HG03097 (cell line): Measurements from ENCODE around the gene PLA2G12A.
A peak's percentile ranks its signal among the peaks of the same experiment; 100 is the strongest.

Experiments used
- ATAC-seq: cut with Tn5 transposase; IDR thresholded peaks from one replicate; pipeline ENCODE4 v1.9.1; 2021; ENCODE audit not compliant: unreplicated experiment, low FRiP score

Gene PLA2G12A

DNA sequence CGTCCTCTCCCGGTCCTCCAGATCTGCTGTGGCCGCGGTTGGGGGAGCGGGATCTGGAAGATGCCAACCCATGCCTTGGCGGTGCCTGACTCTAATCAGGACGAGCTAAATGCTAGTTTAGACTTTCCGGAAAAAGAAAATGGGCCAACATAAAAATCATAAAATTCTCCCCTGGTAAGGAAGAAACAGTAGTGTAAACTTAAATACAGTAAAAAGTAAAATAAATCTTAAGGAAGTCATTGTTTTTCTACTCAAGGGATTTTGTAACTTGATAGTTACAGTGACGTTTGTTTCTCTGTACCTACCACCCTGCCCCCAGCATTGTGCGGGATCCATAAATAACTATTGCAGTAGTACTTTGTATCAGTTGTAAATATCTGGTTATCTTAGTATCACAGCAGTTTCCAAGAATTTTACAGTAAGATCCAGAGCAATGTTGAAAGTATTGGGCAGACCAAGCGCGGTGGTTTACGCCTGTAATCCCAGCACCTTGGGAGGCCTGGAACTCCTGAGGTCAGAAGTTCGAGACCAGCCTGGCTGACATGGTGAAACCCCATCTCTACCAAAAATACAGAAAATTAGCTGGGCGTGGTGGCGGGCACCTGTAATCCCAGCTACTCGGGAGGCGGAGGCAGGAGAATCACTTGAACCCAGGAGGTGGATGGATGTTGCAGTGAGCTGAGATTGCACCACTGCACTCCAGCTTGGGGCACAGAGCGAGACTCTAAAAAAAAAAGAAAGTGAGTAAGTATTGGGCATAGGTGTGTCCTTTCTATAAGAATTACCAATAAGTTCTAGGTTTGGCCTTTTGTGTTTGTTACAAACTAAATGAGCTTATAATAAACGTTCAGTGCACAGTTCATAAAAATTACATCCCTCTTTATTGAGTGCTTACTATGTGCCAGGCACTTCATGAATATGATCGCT, 1.0 kb upstream of the PLA2G12A start:
- no peak for ATAC-seq

DNA sequence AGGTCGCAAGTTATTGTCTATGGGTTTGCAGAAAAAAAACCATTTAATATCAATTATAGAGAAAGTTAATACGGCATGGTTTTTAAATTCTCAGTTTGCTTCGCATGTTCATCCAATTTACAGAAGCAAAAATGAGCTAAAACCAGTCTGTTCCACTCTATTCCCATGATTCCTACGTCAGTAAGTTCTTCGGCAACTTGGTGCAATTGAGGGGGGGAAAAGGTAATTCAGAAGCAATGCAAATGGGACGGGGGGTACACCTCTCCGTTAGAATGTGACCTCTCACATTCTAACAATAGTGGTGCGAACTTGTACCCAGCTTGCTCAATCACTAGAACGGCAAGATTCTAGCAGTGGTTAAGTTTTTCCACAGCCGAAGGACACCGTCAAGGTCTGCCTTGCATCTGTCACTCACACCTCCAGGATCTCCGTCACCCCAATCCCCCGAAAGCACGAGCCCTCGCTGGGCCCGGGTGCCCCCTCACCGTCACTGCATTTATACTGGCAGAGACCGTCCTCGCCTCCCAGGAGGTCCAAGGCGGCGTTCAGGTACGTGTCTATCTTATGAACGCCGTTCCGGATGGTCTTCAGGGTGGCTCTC, 653 bp downstream of the PLA2G12A start:
- no peak for ATAC-seq

DNA sequence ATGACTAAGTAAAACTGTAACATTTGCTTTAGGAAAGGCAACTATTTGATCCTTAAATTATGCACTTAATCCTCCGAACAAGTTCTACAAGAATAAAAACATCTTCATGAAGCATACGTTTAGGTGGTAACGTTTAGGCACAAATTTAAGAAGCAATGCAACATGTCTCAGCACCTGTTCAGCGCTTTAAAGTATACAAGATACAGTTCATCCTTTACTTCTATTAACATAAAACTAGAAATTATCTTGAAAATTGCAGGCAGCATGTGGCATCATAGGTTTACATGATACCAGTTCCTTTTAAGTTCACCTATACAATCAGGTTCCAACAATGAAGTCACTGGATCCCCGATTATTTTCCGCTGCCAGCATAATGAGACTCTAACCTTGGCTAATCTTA, 1.5 kb downstream of the PLA2G12A start:
- ATAC-seq = no peak

DNA sequence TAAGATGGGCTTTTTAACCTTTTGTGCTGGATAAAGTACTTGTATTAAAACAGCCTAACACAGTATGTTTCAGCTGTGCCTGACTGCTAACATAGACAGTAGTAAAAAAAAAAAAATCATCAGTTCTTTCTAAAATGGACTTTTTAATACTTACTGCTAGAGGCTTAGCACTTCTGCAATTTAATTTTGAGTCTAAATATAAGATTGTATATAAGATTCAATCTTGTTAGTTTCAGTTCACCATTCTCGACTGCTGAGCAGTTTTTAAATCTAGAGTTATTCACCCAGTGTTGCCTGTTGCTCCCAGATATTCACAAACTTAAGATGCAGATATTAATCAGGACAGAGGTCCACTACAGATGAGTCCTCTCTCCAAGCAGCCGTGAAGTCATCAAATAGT, 6.8 kb downstream of the PLA2G12A start:
- ATAC-seq = no peak

DNA sequence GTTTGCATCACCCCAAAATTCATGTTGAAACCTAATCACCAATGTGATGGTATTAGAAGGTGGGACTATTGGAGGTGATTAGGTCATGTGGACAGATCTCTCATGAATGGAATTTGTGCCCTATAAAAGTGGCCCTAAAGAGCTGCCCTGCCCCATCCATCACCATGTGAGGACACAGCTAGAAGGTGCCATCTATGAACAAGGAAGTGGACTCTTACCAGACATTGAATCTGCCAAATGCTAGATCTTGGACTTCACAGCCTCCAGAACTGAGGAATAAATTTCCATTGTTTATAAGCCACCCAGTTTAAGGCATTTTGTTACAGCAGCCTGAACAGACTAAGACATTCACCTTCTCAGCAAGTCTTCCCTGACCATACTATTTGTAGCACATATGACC, 7.5 kb downstream of the PLA2G12A start:
- no peak for ATAC-seq

DNA sequence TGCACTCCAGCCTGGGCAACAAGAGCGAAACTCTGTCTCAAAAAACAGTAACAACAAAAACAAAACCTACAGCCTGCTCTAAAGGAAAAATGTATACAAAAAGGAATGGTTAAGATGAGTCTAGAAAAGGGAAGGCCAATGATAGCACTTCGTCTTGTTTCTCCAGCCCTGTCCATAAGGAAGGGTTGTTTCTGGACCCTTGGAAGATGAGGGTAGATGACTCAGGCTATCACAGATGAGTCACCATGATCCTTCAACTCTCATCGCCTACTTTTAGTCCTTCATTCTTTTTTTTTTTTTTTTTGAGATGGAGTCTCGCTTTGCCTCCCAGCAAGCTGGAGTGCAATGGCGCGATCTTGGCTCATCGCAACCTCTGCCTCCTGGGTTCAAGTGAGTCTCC, 8.8 kb downstream of the PLA2G12A start:
- no peak for ATAC-seq

DNA sequence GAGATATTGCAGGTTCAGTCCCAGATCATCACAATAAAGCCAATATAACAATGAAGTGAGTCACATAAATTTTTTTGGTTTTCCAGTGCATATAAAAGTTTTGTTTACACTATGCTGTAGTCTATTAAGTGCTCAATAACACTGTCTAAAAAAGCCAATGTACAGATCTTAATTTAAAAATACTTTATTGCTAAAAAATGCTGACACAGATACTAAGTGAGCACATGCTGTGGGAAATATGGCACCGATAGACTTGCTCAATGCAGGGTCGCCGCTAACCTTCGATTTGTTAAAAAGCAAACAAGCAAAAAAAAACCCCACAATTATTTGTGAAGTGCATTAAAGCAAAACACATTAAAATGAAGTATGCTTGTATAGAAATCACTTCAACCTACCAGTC, 10.3 kb downstream of the PLA2G12A start:
- ATAC-seq = no peak

DNA sequence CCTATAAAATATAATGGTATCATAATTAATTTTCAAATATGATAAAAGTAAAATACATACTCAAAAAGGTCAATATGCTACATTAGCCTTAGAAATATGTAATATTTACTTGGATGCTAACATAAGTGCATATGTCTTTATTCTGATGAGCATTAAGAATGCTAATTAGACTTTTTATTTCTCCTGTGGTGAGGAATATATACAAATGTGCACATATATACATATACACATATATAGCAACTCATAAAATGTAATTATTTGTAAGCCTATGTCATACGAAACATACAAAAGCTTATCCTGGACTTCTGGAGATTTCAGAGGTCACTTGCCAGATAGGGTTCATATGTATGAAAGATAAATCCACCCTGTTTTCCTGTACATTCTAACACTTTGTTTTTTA, 11.1 kb downstream of the PLA2G12A start:
- ATAC-seq = no peak

DNA sequence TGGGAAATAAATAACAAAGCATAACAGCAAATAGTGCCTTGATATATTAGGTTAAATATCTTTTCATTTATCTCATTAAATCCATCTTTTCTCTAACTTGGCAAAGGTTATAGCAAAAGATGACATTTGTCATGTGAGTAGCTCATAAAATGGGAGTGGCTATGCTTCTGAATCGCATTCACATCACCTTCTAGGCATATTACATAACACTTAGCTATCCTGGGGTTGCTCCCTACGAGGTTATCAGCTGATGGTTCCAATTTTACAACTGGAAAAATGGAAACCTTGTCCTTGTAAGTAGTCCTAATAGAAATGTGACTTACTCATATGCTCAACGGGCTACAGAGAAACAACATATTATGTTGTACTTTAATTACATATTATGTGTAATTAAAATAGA, 16.4 kb downstream of the PLA2G12A start:
- no peak for ATAC-seq

DNA sequence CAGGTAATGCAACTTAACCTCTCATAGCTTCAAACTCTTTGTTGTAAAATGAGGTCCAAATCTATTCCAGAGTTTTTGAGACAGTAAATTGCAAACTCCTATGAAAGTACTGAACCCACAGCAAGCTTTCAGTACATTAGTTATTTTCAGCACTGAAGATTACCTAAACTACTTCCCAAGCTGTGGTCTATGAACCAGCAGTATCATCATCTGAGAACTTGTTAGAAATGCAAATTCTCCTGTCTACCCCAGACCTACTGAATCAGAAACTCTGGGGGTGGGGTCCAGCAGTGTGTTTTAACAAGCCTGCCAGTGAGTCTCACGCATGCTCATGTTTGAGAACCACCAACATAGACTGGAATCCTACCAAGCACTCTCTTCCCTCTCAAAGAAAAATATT, 20.9 kb downstream of the PLA2G12A start:
- no peak for ATAC-seq

DNA sequence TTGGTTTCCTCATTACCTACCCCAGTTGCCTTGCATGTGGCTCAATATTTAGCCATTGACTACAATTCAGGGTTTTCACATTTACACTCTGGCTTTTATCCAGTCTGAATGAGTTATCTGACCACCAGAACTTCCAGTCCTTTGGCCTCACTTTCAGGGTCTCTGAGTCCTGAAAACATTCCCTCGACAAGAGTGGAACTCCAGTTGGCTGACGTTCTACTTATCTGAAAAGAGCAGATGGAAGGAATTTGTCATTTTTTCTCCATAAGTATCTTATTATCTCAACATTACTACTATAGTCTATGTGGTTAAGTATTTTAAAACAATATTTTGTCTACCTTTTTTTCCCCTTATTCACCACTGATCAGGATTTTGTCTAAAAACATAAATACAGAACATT, 21.4 kb downstream of the PLA2G12A start:
- no peak for ATAC-seq

DNA sequence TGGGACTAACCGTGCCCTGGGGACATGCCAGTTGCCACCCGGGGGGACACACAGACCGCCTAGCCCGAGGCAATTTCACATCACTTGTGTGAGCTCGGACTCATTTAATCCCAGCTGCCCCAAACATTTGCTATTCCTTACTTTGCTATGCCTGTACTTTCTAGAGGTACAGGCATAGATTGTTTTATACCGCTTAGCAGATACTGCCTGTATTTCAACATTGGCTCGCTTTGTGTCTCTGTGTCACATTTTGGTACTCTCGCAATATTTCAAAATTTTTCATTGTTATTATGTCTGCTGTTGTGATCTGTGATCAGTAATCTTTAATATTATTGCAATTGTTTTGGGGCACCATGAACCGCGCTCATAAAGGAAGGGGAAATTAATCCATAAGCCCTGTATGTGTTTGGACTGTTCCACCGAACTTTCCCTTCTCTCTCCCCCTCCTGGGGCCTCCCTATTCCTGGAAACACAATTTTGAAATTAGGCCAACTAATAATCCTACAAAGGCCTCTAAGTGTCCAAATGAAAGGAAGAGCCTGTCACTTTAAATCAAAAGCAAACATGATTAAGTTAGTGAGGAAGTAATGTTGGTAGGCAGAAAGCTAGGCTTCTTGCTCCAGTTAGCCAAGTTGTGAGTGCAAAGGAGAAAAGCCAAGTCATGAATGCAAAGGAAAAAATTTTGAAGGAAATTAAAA, 26.1 kb downstream of the PLA2G12A start:
- no peak for ATAC-seq

DNA sequence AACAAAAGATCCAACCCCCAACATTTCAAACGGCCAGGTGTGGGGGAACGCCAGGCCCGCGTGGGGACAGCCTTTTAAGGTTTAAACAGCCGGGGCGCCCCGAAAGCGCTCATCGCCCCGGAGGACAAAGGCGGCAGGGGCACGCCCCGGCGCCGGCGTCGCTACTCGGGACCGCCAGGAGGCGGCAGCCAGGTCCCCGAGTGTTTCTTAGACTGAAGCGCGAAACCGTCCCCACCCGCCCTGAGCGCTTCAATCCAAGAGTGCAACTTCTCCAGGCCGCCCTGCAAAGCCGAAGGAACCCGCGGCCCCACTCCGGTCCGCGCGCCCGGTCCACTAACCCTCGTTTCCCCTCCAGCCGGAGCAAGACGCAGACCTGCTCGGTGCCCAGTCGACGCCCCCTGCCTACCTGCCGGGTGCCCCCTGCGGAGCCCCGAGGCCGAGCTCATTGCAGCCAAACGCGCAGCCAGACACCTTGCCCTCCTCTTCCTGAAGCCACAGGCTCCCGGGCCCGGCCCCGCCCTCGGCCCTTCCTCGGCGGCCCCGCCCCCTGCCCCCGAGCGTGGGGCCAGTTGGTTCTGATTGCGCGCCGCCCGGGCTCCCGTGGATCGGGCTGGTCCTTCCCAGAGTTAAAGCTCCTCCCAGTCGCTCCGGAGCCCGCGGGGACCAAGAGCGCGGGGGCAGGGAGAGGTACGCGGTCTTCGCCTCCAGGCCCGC, 26.8 kb downstream of the PLA2G12A start, which contains the start of gene CASP6:
Gene CASP6, minus strand, starts transcription at position 496 of the 714 bp plus-strand sequence. Its CDS starts 50 bp downstream, at position 446.
- peak; percentile 69 for ATAC-seq

DNA sequence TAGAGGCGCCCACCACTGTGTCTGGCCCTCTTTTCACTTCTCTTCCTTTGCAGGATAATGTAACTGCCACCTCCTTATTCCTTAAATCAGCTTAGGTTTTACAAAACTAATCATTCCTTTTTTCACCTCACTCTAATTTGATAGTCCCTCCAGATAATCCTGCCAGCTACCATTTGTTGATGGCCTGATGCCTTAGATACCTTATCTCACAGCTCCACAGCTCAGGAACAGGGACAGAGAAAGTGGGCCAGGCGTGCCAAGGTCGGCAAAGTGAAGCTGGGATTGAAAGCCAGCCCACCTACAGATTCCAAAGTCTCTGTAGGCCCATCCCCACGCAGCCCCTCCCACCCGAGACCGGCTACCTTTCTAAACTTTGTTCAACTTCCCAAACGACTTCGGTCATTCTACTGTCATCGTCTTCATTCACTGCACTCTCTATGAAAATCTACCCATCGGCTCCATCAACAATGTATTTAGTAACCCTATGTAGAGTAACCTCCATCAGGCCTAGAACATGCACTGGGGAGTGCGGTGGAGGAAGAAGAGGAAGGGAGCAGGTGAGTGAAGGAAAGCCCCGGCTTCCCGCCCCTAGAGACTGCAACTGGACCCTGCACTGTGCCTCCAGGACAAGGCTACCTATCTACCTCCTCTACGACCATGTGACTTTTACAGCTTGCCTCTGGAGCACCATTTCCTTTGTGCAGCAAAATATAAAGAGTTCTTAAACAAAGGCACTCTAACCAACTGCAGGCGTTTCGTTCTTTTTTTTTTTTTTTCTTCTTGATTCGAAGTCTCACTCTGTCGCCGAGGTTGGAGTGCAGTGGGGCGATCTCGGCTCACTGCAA, 28.1 kb downstream of the PLA2G12A start:
- no peak for ATAC-seq

DNA sequence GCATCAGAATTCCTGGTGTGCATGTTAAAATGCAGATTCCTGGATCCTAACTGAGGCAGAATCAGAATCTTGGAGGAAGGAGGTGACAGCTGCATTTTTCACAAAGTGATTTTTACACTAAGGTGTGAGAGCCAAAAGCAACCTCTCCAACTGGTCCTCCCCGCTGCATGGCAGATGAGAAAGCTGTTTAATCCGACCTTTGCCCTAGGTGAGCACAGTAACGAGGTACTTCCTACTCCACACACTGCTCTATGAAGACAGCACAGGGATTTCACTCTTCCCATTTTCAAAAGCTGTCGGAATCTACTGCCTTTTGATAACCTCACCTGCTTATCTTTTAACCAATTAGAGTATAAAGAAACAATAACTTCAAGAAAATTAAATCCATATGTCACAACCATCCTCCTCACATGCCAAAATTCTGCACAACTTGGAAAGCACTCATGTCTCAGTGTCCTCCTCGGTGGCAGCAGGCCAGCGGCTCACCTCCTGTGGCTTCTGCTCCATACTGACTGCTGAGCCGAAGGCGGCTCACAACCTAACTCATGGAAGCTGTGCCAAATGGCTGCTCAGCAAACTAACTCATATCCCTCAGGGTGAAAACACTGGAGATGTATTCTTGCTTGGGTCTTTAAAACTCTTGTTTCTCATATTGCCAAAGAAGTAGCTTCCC, 30.2 kb downstream of the PLA2G12A start:
- ATAC-seq = no peak

DNA sequence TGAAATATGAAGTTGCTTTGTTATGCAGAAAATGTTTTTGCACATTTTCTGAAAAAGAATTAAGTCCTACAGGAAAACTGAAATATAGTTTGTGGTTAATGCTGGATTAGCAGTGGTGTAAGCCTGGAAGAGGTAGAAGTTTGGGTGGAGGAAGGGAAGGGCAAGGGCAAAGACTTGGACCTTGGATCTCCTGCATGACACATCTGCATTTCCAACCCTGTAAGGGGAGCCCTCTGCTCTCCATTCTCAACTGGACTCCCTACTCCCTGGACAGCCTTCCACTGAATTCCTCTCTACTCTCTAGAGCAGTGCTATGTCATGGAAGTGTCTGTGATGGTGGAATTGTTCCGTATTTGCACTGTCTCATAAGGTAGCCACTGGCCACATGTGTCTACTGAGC, 31.2 kb downstream of the PLA2G12A start:
- no peak for ATAC-seq

DNA sequence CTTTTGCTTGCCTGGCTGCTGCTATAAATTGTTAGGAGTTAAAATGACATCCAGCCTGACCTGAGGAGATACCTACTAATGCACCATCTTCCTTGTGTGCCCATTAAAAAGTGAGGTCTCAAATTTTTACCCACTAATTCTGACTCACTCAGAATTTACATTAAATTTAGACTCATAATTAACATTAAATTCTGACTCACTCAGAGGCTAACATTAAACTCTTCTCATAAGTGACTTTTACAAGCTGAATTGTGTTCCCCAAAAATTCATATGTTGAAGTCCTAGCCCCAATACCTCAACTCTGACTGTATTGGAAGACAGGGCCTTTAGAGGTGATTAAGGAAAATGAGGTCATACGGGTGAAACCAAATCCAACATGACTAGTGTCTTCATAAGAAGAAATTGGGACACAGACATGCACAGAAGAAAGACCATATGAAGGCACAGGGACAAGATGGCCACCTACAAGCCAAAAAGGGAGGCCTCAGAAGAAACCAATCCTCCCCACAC, 38.4 kb downstream of the PLA2G12A start:
- ATAC-seq = no peak

DNA sequence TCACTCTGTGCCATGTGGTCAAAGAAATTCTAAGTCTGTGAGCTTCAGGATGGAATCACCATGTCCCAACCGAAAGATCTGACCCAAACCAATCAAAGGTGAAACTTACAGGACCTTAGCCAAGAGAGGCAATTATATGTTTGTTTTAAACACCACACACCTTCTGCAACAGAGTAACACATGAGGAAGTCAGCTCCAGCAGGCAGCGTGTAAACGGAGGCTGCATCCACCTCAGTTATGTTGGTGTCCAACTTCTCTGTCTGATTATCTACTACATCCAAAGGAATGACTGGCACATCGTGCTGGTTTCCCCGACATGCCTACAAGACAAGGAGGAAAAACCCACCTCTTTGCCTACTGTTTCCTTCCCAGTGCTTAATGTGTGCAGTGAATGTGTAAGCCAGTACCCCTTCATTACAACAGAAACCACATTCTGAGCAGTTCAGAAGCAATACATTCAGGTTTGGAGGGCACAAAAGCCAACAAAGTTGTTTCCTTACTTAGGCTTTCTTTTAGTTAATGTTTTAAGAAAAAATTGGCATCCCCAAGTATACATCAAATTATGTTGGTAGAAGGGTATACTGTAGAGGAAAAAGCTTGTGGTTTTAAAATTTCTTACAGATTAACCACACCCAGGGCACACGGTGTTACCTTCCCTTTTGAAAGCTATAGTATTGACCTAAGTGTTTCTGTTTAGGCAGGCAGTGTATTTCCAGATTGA, 39.0 kb downstream of the PLA2G12A start:
- ATAC-seq = peak; percentile 94

DNA sequence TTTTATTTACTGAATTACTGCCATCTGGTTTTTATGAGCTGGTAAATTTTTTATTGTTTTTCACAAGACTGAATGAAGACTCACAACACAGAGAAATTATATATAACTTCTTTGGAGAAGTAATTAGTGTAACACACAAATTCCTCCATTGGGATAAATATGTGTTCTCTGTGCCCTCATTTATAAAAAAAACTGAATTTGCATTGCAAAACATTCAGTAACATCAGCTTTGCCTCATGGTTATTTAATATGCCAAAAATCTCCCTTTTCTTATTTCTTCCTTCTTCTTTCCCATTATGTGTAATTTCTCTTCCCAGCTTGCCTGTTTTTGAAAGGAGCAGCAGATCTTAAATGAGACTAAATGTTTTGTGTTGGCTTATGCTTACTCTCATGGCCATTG, 45.1 kb downstream of the PLA2G12A start:
- no peak for ATAC-seq
